MCF 10A (cell line): ENCODE data around the gene CDK17. TPM values are rescaled to one million over a fixed set of nuclear protein-coding genes. Genes with fewer than 3 reads are reported as not detected.
A peak's percentile ranks its signal among the peaks of the same experiment; 100 is the strongest.

Experiments
- BruUV-seq: library from RNA; stranded (reverse); fragments of 400-500 nt; replicated peaks from 2 replicates; lab custom pipeline; 2021; lab: Mats Ljungman, UMichigan
- CTCF ChIA-PET: fragments of 300-600 bp; sonication (Branson Sonifier 250); formaldehyde crosslinking; extraction: SDS; loops from one replicate; lab custom pipeline; 2021; ENCODE audit warnings: antibody characterized with exemption, inconsistent platforms; lab: Yijun Ruan, JAX
- POLR2A ChIA-PET: fragments of 300-600, 350-650 bp; sonication (Branson Sonifier 250); formaldehyde crosslinking; extraction: SDS; loops from one replicate; lab custom pipeline; 2020; ENCODE audit warnings: antibody characterized with exemption, inconsistent platforms; lab: Yijun Ruan, JAX
- DNase-seq: peaks from one replicate; pipeline ENCODE4 v3.0.0-alpha.2; 2018; ENCODE audit not compliant: unreplicated experiment
- H3K27ac Mint-ChIP-seq: one replicate; pipeline ENCODE4 v1.8.0; 2022; ENCODE audit warnings: mild to moderate bottlenecking, low read depth, mixed read lengths; ENCODE audit not compliant: unreplicated experiment
- H3K27me3 Mint-ChIP-seq: one replicate; pipeline ENCODE4 v1.8.0; 2022; ENCODE audit warnings: mixed read lengths; ENCODE audit not compliant: insufficient read depth, unreplicated experiment
- H3K36me3 Mint-ChIP-seq: one replicate; pipeline ENCODE4 v1.8.0; 2022; ENCODE audit warnings: mild to moderate bottlenecking, moderate library complexity, mixed read lengths; ENCODE audit not compliant: insufficient read depth, unreplicated experiment
- H3K4me1 Mint-ChIP-seq: one replicate; pipeline ENCODE4 v1.8.0; 2022; ENCODE audit warnings: mixed read lengths; ENCODE audit not compliant: insufficient read depth, unreplicated experiment
- H3K4me3 Mint-ChIP-seq: one replicate; pipeline ENCODE4 v1.8.0; 2022; ENCODE audit warnings: mild to moderate bottlenecking, moderate library complexity, mixed read lengths; ENCODE audit not compliant: unreplicated experiment
- H3K9me3 Mint-ChIP-seq: one replicate; pipeline ENCODE4 v1.8.0; 2022; ENCODE audit warnings: mixed read lengths; ENCODE audit not compliant: unreplicated experiment
- CTCF ChIP-seq: fragments of 200-600 bp; IDR thresholded peaks from one replicate; pipeline ENCODE4 v1.8.0; 2022; ENCODE audit warnings: antibody characterized with exemption, mild to moderate bottlenecking; ENCODE audit not compliant: unreplicated experiment
- intact Hi-C: fragments of 100-400 bp; cut with micrococcal nuclease; formaldehyde crosslinking; loops from 2 replicates; pipeline ENCODE4 v1.14.1; 2022
- total RNA-seq: library from RNA; stranded (reverse); gene quantifications from 2 replicates; pipeline ENCODE4 v1.2.3, GENCODE V29; 2022

The CDK17 gene
- total RNA-seq, 1 experiment from 2014 or later: 49.8 TPM

- CTCF ChIA-PET: interaction anchor here (0.7 to 1.3 kb wide), 2 partner anchors 57 to 120 kb away, joined by 3 to 4 read pairs; no protein-coding TSS in a partner anchor
- BruUV-seq: no TSS peak
- Mint-ChIP-seq H3K9me3 (no peaks in the 10 kb centered on the region), H3K27me3 (no peaks in the 10 kb centered on the region), H3K4me1 (peaks cover 25% of the 10 kb centered on the region), H3K36me3 (peaks cover 87% of the 10 kb centered on the region), H3K27ac (peak overlapping the region; percentile 84), H3K4me3 (no peak overlapping the region)
- TF ChIP-seq CTCF: no peak
- POLR2A ChIA-PET: interaction anchor here (0.5 to 0.7 kb wide), 2 partner anchors 127 to 412 kb away, joined by 3 read pairs; no protein-coding TSS in a partner anchor
- DNase-seq: no peak
- intact Hi-C loops: loop anchor here (5.0 kb wide), 1 partner anchor 126 kb away; no protein-coding TSS in a partner anchor
These were observed 128.6 kb downstream of the CDK17 start for GRCh38 chr12:96271469-96272199.

- no peak for DNase-seq
- H3K4me1 Mint-ChIP-seq: peaks cover 9% of the 10 kb centered on the region
- ChIA-PET POLR2A (interaction anchor here (0.7 to 1.7 kb wide), 3 partner anchors 15 to 44 kb away, joined by 3 to 4 read pairs (median 4); no protein-coding TSS in a partner anchor), CTCF (interaction anchor here (0.6 to 1.3 kb wide), 6 partner anchors 18 to 550 kb away, joined by 3 to 4 read pairs (median 3); no protein-coding TSS in a partner anchor)
- no TSS peak for BruUV-seq
- TF ChIP-seq CTCF: no peak
- H3K4me3 Mint-ChIP-seq: no peak overlapping the region
- peaks cover 91% of the 10 kb centered on the region for H3K36me3 Mint-ChIP-seq
- intact Hi-C loops: no loop called here
- H3K9me3 Mint-ChIP-seq: no peaks in the 10 kb centered on the region
- H3K27ac Mint-ChIP-seq: no peak overlapping the region
- no peaks in the 10 kb centered on the region for H3K27me3 Mint-ChIP-seq
These were observed 134.0 kb downstream of the CDK17 start for GRCh38 chr12:96266238-96266637.

- CTCF ChIA-PET: interaction anchor here (0.6 to 1.3 kb wide), 4 partner anchors 32 to 551 kb away, joined by 3 to 4 read pairs (median 3); no protein-coding TSS in a partner anchor
- intact Hi-C loops: no loop called here
- H3K27ac Mint-ChIP-seq: no peak overlapping the region
These were observed 134.4 kb downstream of the CDK17 start for GRCh38 chr12:96265836-96266235.

More at GRCh38 chr12:96265836-96266235, 134.4 kb downstream of the CDK17 start:
- DNase-seq: no peak
- H3K27me3 Mint-ChIP-seq: no peaks in the 10 kb centered on the region
- TF ChIP-seq CTCF: no peak
- H3K4me1 Mint-ChIP-seq: peaks cover 14% of the 10 kb centered on the region
- no TSS peak for BruUV-seq
- no peaks in the 10 kb centered on the region for H3K9me3 Mint-ChIP-seq
- H3K36me3 Mint-ChIP-seq: peaks cover 91% of the 10 kb centered on the region
- H3K4me3 Mint-ChIP-seq: no peak overlapping the region
- POLR2A ChIA-PET: interaction anchor here (0.7 kb wide), 1 partner anchor 16 kb away, joined by 3 read pairs; no protein-coding TSS in a partner anchor
